Measurements from ENCODE around the gene ATP10A.

DNA sequence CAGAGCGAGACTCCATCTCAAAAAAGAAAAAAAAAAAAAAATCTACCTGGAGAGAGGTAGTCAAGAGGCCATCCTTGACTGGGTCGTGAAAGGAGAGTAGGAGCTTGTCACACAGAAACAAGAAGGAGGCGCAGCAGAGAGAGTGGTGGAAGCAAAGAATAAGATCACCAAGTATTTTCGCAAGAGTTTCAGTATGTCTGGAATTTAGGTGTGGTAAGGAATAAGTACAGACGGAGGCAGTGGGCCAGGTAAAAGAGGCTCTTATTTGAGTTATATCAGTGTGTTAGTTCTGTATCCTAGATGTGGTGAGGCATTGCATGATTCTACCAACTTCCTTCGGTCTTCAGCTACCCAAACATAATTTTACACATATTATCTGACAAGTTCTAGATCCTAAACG, 14.6 kb upstream of the ATP10A start:
- TF ChIP-seq, protein P1, sequence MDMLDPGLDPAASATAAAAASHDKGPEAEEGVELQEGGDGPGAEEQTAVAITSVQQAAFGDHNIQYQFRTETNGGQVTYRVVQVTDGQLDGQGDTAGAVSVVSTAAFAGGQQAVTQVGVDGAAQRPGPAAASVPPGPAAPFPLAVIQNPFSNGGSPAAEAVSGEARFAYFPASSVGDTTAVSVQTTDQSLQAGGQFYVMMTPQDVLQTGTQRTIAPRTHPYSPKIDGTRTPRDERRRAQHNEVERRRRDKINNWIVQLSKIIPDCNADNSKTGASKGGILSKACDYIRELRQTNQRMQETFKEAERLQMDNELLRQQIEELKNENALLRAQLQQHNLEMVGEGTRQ (CRISPR knock-in tag; IDR thresholded peaks at IDR 0.05): no peak
- TF ChIP-seq, protein P2, sequence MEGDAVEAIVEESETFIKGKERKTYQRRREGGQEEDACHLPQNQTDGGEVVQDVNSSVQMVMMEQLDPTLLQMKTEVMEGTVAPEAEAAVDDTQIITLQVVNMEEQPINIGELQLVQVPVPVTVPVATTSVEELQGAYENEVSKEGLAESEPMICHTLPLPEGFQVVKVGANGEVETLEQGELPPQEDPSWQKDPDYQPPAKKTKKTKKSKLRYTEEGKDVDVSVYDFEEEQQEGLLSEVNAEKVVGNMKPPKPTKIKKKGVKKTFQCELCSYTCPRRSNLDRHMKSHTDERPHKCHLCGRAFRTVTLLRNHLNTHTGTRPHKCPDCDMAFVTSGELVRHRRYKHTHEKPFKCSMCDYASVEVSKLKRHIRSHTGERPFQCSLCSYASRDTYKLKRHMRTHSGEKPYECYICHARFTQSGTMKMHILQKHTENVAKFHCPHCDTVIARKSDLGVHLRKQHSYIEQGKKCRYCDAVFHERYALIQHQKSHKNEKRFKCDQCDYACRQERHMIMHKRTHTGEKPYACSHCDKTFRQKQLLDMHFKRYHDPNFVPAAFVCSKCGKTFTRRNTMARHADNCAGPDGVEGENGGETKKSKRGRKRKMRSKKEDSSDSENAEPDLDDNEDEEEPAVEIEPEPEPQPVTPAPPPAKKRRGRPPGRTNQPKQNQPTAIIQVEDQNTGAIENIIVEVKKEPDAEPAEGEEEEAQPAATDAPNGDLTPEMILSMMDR (IDR thresholded peaks at IDR 0.05): no peak
- TF ChIP-seq, protein P3, sequence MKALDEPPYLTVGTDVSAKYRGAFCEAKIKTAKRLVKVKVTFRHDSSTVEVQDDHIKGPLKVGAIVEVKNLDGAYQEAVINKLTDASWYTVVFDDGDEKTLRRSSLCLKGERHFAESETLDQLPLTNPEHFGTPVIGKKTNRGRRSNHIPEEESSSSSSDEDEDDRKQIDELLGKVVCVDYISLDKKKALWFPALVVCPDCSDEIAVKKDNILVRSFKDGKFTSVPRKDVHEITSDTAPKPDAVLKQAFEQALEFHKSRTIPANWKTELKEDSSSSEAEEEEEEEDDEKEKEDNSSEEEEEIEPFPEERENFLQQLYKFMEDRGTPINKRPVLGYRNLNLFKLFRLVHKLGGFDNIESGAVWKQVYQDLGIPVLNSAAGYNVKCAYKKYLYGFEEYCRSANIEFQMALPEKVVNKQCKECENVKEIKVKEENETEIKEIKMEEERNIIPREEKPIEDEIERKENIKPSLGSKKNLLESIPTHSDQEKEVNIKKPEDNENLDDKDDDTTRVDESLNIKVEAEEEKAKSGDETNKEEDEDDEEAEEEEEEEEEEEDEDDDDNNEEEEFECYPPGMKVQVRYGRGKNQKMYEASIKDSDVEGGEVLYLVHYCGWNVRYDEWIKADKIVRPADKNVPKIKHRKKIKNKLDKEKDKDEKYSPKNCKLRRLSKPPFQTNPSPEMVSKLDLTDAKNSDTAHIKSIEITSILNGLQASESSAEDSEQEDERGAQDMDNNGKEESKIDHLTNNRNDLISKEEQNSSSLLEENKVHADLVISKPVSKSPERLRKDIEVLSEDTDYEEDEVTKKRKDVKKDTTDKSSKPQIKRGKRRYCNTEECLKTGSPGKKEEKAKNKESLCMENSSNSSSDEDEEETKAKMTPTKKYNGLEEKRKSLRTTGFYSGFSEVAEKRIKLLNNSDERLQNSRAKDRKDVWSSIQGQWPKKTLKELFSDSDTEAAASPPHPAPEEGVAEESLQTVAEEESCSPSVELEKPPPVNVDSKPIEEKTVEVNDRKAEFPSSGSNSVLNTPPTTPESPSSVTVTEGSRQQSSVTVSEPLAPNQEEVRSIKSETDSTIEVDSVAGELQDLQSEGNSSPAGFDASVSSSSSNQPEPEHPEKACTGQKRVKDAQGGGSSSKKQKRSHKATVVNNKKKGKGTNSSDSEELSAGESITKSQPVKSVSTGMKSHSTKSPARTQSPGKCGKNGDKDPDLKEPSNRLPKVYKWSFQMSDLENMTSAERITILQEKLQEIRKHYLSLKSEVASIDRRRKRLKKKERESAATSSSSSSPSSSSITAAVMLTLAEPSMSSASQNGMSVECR (CRISPR knock-in tag; IDR thresholded peaks at IDR 0.05; ENCODE audit: borderline replicate concordance): no peak
- TF ChIP-seq, protein P4, sequence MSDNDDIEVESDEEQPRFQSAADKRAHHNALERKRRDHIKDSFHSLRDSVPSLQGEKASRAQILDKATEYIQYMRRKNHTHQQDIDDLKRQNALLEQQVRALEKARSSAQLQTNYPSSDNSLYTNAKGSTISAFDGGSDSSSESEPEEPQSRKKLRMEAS (CRISPR knock-in tag; IDR thresholded peaks at IDR 0.05): no peak
- no peak for TF ChIP-seq CBFB (CRISPR knock-in tag; IDR thresholded peaks at IDR 0.05; ENCODE audit: low read depth)
- TF ChIP-seq NR3C1 (CRISPR knock-in tag; conservative IDR thresholded peaks at IDR 0.05; ENCODE audit: low read depth): no peak
- TF ChIP-seq ZNF396 (CRISPR knock-in tag; IDR thresholded peaks at IDR 0.05; ENCODE audit: borderline replicate concordance): no peak
- TF ChIP-seq ZBTB21 (CRISPR knock-in tag; IDR thresholded peaks at IDR 0.05; ENCODE audit: borderline replicate concordance): no peak
- TF ChIP-seq CREB1 (CRISPR knock-in tag; IDR thresholded peaks at IDR 0.05): no peak

All from WTC11 (cell line).